ENCODE measurements around the gene HRCT1. TPM values are rescaled to one million over a fixed set of nuclear protein-coding genes. Genes with fewer than 3 reads are reported as not detected.

HRCT1 gene
- total and polyA plus RNA-seq, 11 donors: 0.97 to 9.5 (median 4.4) TPM

DNA sequence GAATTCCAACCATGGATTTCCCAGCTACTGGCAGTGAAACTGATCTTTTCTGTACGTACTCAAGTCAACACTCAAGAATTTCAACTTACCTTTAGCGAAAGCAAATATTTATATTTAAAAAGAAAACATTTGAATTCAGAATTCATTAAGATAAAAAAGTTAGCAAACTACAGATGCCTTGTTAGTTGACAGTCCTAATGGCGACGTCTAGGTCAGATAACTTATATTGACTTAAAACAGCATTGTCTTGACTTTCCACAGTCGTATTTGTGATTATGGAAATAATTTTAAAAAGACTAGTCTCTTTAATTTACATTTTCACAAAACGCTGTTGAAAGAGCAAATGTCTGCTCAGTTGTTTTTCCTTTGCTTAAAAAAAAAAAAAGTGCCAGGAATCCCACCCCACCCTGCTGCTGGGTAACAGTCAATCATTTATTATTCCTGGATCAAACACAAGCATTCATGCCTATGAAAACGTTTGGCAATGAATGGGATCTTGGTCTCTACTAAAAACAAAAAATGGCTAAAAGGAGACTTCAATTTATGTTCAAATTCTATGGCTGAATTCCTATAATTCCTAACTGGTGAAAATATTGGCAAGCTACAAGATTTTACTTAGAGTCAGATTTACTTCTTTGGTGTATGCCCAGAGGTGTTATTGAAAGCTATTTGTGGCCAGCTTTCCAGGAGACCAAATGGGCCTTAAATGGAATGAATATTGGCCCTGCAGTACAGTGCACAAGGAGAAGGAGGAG lies 29.9 kb downstream of the HRCT1 start:
- TF ChIP-seq, protein P1, sequence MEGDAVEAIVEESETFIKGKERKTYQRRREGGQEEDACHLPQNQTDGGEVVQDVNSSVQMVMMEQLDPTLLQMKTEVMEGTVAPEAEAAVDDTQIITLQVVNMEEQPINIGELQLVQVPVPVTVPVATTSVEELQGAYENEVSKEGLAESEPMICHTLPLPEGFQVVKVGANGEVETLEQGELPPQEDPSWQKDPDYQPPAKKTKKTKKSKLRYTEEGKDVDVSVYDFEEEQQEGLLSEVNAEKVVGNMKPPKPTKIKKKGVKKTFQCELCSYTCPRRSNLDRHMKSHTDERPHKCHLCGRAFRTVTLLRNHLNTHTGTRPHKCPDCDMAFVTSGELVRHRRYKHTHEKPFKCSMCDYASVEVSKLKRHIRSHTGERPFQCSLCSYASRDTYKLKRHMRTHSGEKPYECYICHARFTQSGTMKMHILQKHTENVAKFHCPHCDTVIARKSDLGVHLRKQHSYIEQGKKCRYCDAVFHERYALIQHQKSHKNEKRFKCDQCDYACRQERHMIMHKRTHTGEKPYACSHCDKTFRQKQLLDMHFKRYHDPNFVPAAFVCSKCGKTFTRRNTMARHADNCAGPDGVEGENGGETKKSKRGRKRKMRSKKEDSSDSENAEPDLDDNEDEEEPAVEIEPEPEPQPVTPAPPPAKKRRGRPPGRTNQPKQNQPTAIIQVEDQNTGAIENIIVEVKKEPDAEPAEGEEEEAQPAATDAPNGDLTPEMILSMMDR (IDR thresholded peaks at IDR 0.05): no peak
- H3K27me3 ChIP-seq: no peaks in the 10 kb centered on the region
- no peak overlapping the region for H3K27ac ChIP-seq
- WGBS, 4 donors: 59 to 69% (median 65%) methylated on average over 7 of the region's 7 CpGs
- H3K9me3 ChIP-seq: peaks cover 0 to 3% (median 0%) of the 10 kb centered on the region in 12 donors
- DNase-seq: no peak
- intact Hi-C loops (cut with DNase I): no loop called here
- no peaks in the 10 kb centered on the region for H3K36me3 ChIP-seq
- no peak for ATAC-seq
- peaks cover 0 to 21% (median 0%) of the 10 kb centered on the region in 12 donors for H3K4me1 ChIP-seq
- H3K4me3 ChIP-seq: no peak overlapping the region

- H3K36me3 ChIP-seq: no peaks in the 10 kb centered on the region
- no peak overlapping the region for H3K4me3 ChIP-seq
- H3K27ac ChIP-seq: no peak overlapping the region
- 66 to 95% (median 91%) methylated on average over 2 of the region's 2 CpGs for WGBS, 4 donors
- H3K9me3 ChIP-seq: peaks cover 0 to 3% (median 0%) of the 10 kb centered on the region in 12 donors
- DNase-seq (no peak), ATAC-seq (no peak)
- peaks cover 0 to 25% (median 0%) of the 10 kb centered on the region in 12 donors for H3K4me1 ChIP-seq
- intact Hi-C loops (cut with DNase I): no loop called here
- no peak for TF ChIP-seq POLR2A (IDR thresholded peaks at IDR 0.05)
- TF ChIP-seq, protein P1 (IDR thresholded peaks at IDR 0.05): no peak
- H3K27me3 ChIP-seq: no peaks in the 10 kb centered on the region
These were observed 31.2 kb downstream of the HRCT1 start for GRCh38 chr9:35937227-35937626.

- Histone ChIP-seq H3K27ac (no peak overlapping the region), H3K27me3 (no peaks in the 10 kb centered on the region), H3K9me3 (peaks cover 0 to 3% (median 0%) of the 10 kb centered on the region in 12 donors), H3K4me1 (peaks cover 0 to 15% (median 0%) of the 10 kb centered on the region in 12 donors), H3K4me3 (no peak overlapping the region), H3K36me3 (no peaks in the 10 kb centered on the region)
- no peak for DNase-seq
- intact Hi-C loops (cut with DNase I): no loop called here
- TF ChIP-seq, protein P1 (IDR thresholded peaks at IDR 0.05): no peak
- TF ChIP-seq POLR2A (IDR thresholded peaks at IDR 0.05): no peak
- peak in 2 of 4 donors; percentile 7 to 20 for ATAC-seq
- 88 to 91% (median 89%) methylated on average over 10 of the region's 10 CpGs for WGBS, 4 donors
These were observed 32.7 kb downstream of the HRCT1 start for GRCh38 chr9:35938474-35939356.

DNA sequence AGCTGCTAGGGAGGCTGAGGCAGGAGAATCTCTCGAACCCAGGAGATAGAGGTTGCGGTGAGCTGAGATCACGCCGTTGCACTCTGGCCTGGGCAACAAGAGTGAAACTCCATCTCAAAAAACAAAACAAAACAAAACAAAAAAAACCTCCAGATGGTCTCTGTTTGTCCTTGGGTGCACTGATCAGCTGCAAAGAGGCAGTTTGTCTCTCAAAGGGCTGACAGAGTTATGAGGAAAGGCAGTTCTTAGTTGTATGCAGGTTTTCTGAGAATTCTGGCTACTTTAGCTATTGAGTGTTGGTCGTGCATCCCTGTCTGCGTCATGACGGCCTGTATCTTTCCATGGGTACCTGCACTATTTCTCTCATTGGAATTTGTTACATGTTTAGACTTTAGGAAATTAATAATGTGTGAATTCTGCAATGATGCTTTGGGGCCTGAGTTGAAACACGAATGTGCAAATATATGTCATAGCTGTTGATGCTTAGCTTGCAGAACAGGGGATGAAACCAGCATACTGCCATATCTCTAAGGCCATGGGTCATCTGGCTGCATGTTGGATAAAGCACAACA lies 33.8 kb downstream of the HRCT1 start:
- H3K36me3 ChIP-seq: no peaks in the 10 kb centered on the region
- no peaks in the 10 kb centered on the region for H3K27me3 ChIP-seq
- DNase-seq (no peak), ATAC-seq (no peak)
- 92 to 95% (median 93%) methylated on average over 8 of the region's 8 CpGs for WGBS, 4 donors
- H3K27ac ChIP-seq: no peak overlapping the region
- no peak for TF ChIP-seq POLR2A (IDR thresholded peaks at IDR 0.05)
- TF ChIP-seq, protein P1 (IDR thresholded peaks at IDR 0.05): no peak
- peaks cover 0 to 3% (median 0%) of the 10 kb centered on the region in 12 donors for H3K9me3 ChIP-seq
- H3K4me3 ChIP-seq: no peak overlapping the region
- H3K4me1 ChIP-seq: peaks cover 0 to 18% (median 0%) of the 10 kb centered on the region in 12 donors
- intact Hi-C loops (cut with DNase I): no loop called here

Data from heart left ventricle (tissue), 16 donors.